GM21381 (cell line): ENCODE results near the gene HSD17B2.

ENCODE experiments used
- ATAC-seq: cut with Tn5 transposase; IDR thresholded peaks from one replicate; pipeline ENCODE4 v1.9.1; 2021; ENCODE audit warnings: mild to moderate bottlenecking, moderate library complexity; ENCODE audit not compliant: unreplicated experiment

The HSD17B2 gene

DNA sequence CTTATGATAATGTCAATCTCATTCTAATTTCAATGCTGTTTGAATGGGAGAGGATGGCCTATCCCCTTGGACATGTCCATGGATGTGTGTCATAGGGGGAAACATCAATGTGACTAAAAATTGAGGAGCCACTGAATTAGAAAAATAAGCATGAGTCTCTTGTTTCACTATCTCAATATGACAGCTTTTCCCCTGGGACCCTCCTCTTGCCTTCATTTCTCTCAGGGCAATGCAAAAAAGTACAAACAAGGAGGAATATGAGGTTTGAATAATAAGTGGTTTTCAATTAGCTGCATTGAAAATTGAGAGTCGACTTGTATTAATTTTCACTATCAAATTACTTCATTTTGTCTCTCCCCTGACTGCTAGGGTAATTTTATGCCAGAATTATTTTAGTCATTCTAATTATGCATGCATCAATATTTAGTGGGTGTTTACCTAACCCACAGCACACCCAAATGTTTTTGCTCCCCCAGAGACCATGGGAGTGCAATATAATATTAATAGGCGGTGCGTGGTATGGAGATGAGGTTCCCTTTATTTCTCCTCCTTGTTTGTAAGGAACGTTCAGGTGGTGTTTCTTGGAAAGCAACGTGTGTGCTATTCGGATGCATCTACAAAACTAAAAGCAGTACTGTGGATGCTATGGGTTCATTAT is 17.0 kb upstream of the HSD17B2 start:
- no peak for ATAC-seq

DNA sequence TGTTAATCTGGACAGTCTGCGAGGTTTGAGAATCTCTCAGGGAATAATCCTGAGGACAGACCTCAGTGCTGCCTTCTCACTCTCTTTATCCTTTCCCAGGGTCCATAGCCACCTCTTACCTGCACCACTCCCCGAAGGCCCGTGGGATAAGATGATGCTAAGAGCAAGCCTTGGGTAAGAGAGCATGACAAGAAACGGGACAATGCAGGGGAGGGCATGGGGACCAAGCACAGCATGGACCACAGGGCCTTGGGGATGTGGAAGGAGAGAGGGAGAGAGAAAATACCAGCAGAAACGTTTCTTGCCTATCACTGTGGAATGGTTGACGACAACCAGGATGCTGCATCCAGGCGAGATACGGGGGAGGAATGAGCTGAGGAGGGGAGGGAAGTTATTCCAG is 15.5 kb upstream of the HSD17B2 start:
- ATAC-seq: no peak

DNA sequence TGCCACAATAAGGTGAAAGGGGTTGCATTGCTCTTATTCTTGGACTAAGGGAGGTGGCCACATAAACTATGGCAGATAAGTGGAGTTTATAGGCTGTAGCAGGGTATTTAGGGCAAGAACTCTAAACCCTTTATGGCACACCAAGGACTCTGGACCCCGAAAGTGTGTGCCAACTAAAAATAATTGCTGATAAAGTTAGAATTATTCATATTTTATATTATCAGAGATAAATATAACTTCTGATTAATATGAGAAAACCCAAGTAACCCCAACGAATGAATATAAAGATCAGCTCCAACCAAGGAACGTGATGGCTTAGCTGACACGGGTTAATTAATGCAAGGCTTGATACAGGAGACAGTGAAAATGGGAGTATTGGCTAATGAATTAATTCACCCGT is 15.0 kb upstream of the HSD17B2 start:
- ATAC-seq: no peak

DNA sequence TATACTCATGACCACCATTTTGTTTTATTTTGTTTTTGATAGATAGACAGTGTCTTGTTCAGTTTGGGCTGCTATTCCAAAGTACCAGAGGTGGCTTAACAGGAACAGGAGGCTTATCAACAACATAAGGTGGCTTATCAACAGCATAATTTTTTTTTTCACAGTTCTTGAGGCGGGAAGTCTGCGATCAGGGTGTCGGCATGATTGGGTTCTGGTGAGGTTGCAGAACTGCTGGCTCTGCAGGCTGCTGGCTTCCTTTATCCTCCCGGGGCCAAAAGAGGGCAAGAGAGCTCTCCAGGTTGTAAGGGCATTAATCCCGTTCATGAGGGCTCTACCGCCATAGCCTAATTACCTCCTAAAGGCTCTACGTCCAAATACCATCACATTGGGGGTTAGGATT is 11.8 kb upstream of the HSD17B2 start:
- no peak for ATAC-seq

DNA sequence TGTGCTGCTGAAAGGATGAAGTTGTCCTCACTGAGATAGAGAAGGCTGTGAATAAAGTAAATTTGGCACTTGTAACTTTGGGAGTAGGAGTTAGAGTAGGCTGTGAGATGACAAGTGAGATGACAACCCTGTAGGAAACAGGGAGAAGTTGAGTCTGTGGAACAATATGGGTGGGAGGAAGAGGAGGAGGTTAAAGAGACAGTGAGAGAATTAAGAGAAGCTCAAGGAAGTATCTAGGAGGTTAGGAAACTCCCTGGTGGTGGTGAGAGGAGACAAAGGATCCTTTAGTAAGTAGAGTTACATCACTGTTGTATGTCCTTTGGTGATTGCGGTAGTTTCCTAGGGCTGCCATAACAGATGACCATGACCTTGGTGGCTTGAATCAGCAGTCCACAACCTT is 10.7 kb upstream of the HSD17B2 start:
- no peak for ATAC-seq

DNA sequence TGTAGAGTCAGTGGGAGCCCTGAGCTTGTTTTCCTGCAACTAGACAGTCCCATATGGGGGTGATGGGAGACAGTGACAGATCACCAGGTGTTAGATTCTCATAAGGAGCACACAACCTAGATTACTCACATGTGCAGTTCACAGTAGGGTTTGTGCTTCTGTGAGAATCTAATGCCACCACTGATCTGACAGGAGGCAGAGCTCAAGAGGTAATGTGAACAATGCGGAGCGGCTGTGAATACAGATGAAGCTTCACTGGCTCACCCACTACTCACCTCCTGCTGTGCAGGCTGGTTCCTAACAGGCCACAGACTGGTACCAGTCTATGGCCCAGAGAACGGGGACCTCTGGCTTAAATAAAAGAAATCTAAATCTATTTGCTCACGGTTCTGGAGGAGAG is 10.2 kb upstream of the HSD17B2 start:
- no peak for ATAC-seq

DNA sequence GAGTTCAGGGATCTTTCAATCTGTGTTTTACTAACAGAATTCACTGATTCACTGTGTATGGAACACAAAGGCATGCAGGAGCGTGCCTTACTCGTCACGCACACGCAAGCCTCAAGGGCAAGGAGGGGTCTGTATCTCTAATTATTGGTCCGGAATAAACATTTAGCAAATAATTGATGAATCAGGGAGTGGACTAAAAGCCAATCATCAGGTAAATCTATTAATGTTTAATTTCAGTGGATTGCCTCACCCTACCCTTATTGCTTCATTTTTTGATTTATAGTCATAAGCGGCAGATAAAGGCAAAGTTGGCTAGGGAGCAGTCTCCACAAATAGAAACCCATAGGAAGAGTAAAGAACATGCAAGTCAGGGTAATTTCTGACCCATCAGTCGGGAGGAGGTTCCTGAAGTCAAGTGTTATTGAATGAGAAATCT is 7.4 kb upstream of the HSD17B2 start:
- no peak for ATAC-seq

DNA sequence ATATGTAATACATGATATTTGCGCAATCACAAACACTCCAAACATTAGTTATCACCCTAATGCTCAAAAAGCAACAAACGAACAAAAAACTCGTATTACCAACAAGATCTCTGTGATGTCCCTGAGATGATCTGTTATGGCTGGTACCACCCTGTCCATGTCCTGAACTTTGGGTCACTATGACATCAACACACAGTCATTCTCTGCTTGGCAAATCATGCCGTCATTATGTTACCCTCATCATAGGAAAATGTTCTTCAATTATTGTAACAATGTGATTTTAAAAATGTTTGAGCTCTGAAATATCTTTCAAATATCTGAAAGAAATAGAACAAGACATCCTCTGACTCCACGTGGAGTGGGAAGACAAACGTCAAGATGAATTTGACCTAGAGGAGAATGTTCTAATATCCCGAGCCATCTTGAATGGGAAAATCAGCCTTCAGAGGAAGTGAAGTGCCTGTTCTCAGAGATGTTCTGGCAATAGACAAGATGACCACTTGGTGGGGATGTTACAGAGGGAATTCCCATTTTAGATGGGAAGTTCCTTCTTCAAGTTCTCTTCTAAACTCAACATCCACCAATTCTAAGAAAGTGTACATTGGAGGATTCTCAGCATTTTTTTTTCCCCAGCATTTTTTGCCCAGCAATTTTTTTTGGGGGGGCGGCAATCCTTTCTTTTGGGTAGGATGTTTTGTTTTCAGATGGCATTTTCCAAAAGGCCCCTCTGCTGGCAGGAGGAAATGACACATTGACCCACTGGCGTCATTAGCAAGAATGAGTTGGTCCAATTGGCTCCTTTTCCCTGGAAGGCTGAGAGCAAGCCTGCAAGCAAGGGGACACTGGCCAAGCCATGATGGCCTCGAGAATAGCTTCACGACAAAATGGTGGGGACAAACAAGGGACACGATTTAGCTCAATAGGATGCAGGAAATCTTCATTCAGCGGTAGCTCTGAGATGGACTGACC is 3.7 kb upstream of the HSD17B2 start:
- no peak for ATAC-seq

DNA sequence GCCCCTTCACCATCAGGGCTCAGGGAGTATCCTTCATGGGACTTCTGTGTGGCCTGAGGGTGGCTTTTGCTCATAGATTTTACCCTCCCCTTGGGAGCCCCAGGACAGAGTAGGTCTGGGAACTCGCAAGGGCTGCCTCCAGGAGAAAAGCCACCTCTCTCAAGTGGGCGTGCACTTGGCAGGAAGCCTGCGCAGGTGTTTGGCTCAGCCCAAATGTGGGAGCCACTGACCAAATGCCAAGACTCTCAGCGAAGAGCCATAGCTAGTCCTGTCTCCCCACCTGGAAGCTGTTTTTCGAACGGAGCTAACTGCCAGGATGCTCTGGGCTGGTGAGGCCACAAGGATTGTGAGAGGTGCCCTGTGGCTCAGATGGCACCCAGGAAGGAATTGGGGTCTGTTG is 2.0 kb upstream of the HSD17B2 start:
- no peak for ATAC-seq

DNA sequence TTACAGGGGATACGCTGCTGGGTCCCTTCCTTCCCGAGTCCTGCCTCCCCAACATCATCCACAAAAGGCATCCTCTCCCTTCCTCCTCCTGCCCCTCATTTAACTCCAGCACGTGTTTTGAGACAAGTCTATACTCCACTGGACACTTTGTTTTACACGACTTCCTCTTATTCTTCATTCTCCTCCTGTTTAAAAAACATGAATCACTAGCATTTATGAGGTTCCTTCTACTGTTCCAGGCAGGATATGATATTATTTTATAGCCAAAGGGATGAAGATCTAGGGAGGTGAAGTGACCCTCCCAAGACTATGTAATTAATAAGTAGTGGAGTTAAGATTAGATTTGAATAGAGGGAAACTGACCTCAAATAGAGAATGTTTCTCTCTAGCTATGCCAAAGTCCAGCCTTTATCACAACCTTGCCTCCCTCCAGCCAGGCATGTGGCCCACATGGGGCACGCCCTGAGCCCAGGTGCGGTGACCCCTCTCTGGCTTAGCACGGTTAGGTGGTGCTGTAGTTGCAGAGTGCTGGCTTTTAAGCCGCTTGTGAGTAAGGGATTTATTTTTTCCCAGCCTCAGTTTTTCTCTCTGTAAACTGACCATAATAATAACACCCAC is 1.3 kb upstream of the HSD17B2 start:
- ATAC-seq: no peak

DNA sequence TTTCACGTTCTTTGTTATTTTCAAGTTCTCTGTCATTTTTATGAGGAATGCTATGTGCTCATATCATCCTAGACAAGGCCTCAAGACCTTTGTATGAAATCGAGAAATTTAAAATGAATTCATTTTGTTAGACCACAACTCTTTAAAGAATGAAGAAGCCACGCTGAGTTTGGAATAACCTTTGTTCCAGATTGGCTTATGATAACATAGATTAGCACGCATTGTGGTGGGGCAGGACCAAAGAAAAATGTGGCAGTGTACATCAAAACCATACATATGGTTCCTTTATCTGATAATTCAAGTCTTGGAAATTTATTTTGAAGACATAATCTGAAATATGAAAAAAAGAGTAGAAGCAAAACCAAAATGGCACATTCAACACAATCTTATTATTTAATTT is 2.2 kb downstream of the HSD17B2 start:
- ATAC-seq: no peak

DNA sequence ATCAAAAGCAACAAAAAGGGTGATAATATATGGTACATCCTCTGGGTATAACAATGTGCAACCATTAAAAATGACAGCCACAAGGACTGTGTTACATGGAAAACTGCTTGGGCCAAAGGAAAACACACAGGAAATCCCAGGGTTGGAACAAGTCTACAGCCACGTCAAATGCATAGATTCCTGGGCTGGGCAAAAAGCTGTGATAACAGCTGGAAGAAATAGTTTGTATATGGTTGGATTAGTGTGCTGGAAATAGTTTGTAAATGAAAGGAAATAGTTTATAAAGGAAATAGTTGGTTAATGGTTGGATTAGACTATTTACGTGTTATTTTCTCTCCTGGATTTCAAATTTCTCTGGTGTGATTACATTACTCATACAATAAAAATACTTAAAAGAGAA is 2.6 kb downstream of the HSD17B2 start:
- no peak for ATAC-seq

DNA sequence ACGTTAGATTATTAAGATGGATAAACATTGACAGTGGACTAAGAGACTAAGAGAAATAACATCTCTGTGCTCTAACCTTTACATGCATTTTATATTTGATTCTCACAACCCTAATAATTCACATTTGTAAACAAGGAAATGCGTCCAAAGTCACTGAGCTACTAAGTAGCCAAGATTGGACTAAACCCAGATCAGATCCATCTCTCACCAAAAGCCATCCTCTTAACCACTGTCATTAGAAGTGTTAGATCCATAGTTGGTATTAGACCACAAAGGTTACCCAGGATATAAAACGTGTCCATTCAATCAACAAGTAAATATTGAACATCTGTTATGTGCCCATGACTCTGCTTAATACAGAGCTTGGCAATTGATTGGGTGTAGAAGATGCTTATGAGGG is 5.2 kb downstream of the HSD17B2 start:
- ATAC-seq: no peak

DNA sequence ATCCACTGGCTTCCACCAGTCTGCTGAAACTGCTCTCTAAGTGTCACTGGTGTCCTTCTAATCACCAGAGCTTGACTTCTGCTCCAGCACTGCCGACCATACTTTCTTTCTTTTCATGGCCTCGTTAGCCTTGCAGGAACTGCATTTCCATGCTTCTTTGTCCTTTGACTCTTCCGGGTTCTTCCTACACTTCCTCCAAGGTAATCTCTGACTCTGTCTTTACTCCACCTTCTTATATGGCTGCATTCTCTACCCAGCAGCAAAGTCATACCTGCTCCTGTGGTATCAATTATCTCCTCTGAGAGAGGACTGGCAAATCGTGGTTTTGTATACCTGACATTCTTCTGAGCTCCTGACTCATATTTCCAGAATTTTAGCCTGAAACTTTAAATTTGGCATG is 6.5 kb downstream of the HSD17B2 start:
- ATAC-seq: no peak

DNA sequence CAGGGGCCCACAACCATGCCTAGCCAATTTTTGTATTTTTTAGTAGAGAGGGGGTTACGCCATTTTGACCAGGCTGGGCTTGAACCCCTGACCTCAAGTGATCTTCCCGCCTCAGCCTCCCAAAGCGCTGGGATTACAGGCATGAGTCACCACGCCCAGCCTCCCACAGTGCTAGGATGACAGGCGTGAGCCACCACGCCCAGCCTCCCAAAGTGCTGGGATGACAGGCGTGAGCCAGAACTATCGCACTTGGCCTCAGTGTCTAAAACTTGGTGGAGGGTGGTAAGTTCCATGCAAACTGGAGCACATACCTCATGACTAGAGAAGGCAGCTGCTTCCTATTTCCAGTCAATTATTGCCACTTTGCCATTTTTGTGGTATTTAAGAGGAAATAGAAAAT is 7.1 kb downstream of the HSD17B2 start:
- no peak for ATAC-seq

DNA sequence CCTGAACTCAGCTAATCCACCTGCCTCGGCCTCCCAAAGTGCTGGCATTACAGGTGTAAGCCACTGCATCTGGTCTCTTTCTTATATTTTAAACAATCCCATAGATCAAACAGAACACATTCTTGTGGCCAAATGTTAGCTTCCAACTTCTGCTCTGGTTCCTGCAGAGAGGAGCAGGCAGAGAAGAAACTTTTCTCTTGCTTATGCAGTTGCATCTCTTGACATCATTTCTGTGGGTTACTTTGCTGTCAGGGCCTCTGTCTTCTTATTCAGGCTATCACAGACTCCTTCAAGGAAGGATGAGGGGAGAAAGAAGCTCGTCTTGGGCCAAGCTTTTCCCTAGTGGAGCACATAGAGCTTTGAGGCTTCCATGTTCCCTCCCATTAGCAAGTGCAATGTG is 7.8 kb downstream of the HSD17B2 start:
- ATAC-seq: no peak

DNA sequence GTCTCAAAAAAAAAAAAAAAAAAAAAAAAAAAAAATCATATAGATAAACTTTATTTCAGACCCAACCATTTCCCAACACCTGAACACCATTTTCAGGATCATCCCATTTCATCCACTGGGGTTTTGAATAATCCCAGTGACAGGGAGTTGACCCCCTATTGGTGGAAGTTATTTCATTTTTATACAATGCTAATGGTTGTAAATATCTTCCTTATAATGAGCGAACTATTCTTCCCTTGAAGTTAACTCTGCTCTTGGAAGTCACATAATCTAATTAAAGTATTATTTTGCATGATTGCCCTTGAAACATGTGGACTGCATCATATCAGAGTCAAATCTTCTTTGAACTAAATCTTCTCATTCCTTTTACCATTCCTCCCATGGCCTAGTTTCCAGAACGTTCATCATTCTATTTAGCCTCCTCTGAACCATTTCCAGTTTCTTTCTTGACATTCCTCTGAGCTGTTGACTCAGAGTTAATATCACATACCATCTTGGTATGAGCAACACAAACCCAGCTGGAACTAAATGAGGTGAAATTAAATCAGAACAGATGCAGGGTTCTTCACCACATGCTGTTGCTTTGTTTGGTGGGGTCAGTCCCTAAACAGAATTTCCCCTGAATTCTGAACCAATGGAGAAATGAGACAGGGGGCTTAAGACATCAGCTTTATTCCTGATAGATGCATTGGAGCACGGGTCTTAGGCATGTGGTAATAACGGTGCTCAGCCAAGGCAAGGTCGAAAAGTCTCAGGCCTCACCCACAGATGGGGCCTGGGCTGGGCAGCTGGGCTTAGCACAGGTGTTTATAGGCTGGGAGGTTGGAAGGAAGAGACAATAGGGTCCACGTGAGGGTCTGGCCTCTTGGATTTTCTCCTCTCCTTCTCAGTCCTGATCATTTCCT is 8.9 kb downstream of the HSD17B2 start:
- ATAC-seq: no peak

DNA sequence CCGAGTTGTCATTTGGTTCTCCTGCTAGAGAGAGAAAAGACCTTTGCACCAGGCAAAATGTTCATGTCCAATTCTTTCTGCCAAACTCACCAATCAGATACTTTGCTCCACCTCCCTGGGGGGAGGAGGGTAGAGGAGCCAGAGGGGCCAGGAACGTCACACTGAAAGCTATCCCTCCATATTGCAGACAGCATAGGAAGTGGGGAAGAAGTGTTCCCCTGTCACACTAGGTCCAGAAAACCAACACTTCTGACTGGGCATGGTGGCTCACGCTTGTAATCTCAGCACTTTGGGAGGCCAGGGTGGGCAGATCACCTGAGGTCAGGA is 9.5 kb downstream of the HSD17B2 start:
- ATAC-seq: no peak

DNA sequence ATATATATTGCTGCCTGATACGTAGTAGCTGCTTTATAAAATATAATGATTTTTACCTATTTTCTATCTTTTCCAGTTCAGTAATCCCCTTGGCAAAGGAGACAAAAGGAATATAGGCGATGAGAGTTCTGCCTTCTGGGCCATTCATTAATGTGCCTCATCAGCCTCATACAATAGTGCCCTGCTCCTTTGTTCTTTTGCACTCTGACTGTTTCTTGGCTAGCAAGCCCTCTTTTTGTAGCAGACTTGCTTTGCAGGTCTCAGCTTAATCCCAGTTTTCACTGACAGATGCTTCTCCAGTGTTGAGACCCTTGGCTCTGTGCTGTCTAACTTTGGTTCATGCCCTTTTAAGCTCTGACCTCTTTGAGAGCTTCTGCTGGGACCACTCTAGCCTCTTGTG is 10.4 kb downstream of the HSD17B2 start:
- no peak for ATAC-seq

DNA sequence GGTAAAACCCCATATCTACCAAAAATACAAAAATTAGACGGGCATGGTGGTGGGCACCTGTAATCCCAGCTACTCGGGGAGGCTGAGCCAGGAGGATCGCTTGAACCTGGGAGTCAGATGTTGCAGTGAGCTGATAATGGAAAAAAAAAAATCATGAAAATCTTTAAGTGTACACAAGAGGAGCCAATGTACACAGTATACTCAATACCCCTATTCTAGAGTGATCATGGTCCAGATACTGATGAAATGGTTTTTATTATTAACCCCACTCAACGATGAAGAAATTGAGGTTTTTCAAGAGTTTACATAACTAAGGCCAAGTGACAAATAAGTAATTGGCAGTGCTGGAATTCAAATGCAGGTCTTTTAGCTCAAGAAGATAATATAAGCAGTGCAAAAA is 11.5 kb downstream of the HSD17B2 start:
- no peak for ATAC-seq

DNA sequence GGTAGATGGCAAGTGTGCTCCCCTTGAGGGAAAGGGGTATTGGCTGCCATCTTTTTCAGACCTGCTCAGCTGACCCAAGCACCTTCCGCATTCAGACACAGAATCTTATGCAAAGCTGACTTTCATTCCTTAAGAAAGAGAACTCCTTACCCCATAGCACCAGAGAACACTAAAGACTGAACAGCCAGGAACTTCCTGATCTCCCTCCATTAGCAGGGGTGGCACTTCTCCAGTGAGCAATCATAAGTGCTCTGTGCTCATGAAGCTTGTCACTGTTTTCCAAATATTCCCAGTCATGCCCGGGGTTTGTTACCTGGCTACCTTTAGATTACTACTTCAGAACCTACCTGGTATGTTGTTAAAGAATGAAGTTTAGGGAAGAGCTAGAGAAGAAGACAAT is 11.9 kb downstream of the HSD17B2 start:
- no peak for ATAC-seq
